NCI-H2227 (cell line): ENCODE data around the gene ACAD10.
A peak's percentile ranks its signal among the peaks of the same experiment; 100 is the strongest.
"Not testable (repeated sequence)": the region's sequence is repeated elsewhere in the genome, so short reads cannot be mapped to it uniquely, and the experiment has no call there.

Experiments
- DNase-seq: peaks from one replicate; lab custom pipeline; 2025; ENCODE audit not compliant: unreplicated experiment; lab: John Stamatoyannopoulos, UW

Gene ACAD10

GRCh38 chr12:111748867-111749266 lies 63.0 kb downstream of the ACAD10 start:
- DNase-seq, result no peak

- DNase-seq, result no peak
These were observed 63.5 kb downstream of the ACAD10 start for GRCh38 chr12:111749391-111749790.

- DNase-seq, result peak; percentile 17
These were observed 67.5 kb downstream of the ACAD10 start for GRCh38 chr12:111753144-111753881.

GRCh38 chr12:111754671-111755070 lies 68.8 kb downstream of the ACAD10 start:
- DNase-seq, result no peak

GRCh38 chr12:111756196-111756595 lies 70.3 kb downstream of the ACAD10 start:
- no peak for DNase-seq

- no peak for DNase-seq
These were observed 70.8 kb downstream of the ACAD10 start for GRCh38 chr12:111756681-111757080.

GRCh38 chr12:111757361-111758119 lies 71.7 kb downstream of the ACAD10 start:
- DNase-seq, result no peak

GRCh38 chr12:111758120-111758561 lies 72.3 kb downstream of the ACAD10 start:
- DNase-seq, result no peak

- no peak for DNase-seq
These were observed 73.4 kb downstream of the ACAD10 start for GRCh38 chr12:111759271-111759670.

GRCh38 chr12:111759991-111760390 lies 74.1 kb downstream of the ACAD10 start:
- no peak for DNase-seq

- DNase-seq, result no peak
These were observed 75.2 kb downstream of the ACAD10 start for GRCh38 chr12:111761099-111761498.

GRCh38 chr12:111761706-111762105 lies 75.9 kb downstream of the ACAD10 start:
- DNase-seq, result no peak

- not testable (repeated sequence) for DNase-seq
These were observed 77.7 kb downstream of the ACAD10 start for GRCh38 chr12:111763552-111763951.

GRCh38 chr12:111764120-111764821 lies 78.4 kb downstream of the ACAD10 start:
- no peak for DNase-seq

GRCh38 chr12:111766608-111767361 lies 80.9 kb downstream of the ACAD10 start, which contains the start of gene ALDH2:
Gene ALDH2, plus strand, starts transcription at chr12:111766933. Its CDS starts 50 bp downstream, at chr12:111766983.
- DNase-seq, result peak; percentile 85

GRCh38 chr12:111767362-111768158 lies 81.7 kb downstream of the ACAD10 start:
- DNase-seq, result peak; percentile 13

GRCh38 chr12:111768159-111768895 lies 82.5 kb downstream of the ACAD10 start:
- DNase-seq, result no peak

- DNase-seq, result no peak
These were observed 83.7 kb downstream of the ACAD10 start for GRCh38 chr12:111769599-111769998.

GRCh38 chr12:111773801-111774551 lies 88.1 kb downstream of the ACAD10 start:
- no peak for DNase-seq
